T-helper 17 cell (primary cell): ENCODE data around the gene MVK. TPM values are rescaled to one million over a fixed set of nuclear protein-coding genes. Genes with fewer than 3 reads are reported as not detected.

Experiments used
- ATAC-seq: fragments of 150-1000 bp; cut with Tn5 transposase; 2 replicates; pipeline ENCODE4 v1.10.0; 2021; ENCODE audit warnings: mild to moderate bottlenecking, moderate library complexity
- DNase-seq, 3 donors: peaks; one replicate each; pipeline versions ENCODE4 v3.0.0 to v3.0.0-alpha.2; 2020 to 2021
- H3K9me3 ChIP-seq: one replicate; pipeline ENCODE4 v1.7.0; 2013; ENCODE audit warnings: low read length, mild to moderate bottlenecking; ENCODE audit not compliant: control insufficient read depth, poor library complexity, severe bottlenecking
- H3K27ac Mint-ChIP-seq: one replicate; pipeline ENCODE4 v1.8.0; 2022; ENCODE audit warnings: mild to moderate bottlenecking, moderate library complexity, mixed read lengths
- H3K27me3 Mint-ChIP-seq: one replicate; pipeline ENCODE4 v1.8.0; 2022; ENCODE audit warnings: mixed read lengths
- H3K36me3 Mint-ChIP-seq: one replicate; pipeline ENCODE4 v1.8.0; 2022; ENCODE audit warnings: low read depth, mixed read lengths
- H3K4me1 Mint-ChIP-seq: one replicate; pipeline ENCODE4 v1.8.0; 2022; ENCODE audit warnings: mild to moderate bottlenecking, mixed read lengths
- H3K4me3 Mint-ChIP-seq: one replicate; pipeline ENCODE4 v1.8.0; 2022; ENCODE audit warnings: mild to moderate bottlenecking, moderate library complexity, mixed read lengths
- total RNA-seq, 4 donors: library from RNA in 2 of 4; stranded (reverse) in 2 of 4; gene quantifications; one replicate each; pipeline ENCODE4 v1.2.3 and lab custom pipeline; 2022 to 2026

The MVK gene
- total RNA-seq, 2 donors from 2014 or later, result 10.8 to 14.8 TPM

DNA sequence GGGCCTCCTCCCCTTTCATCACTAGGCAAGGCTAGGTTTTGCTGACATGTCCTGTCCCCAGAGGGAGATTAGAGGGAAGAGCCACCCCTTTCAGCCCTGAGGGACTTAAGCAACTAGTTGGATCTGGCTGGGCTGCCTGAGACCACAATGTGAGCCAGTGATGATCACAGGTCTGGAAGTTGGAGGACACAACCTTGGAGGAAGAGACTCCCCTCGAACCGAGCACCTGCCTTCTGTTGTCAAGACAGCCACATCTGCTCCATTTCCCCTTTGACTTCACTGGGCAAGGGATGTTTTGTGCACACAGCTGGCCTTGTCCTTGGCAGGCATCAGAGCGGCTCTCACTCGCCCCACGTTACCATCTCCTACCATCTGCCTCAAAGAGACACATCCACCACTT is 31.4 kb downstream of the MVK start:
- no peak overlapping the region for H3K4me3 Mint-ChIP-seq
- H3K9me3 ChIP-seq, result no peaks in the 10 kb centered on the region
- H3K27me3 Mint-ChIP-seq, result peaks cover 21% of the 10 kb centered on the region
- DNase-seq (no peak), ATAC-seq (no peak)
- H3K27ac Mint-ChIP-seq, result no peak overlapping the region
- H3K4me1 Mint-ChIP-seq, result peaks cover 8% of the 10 kb centered on the region
- H3K36me3 Mint-ChIP-seq, result no peaks in the 10 kb centered on the region

DNA sequence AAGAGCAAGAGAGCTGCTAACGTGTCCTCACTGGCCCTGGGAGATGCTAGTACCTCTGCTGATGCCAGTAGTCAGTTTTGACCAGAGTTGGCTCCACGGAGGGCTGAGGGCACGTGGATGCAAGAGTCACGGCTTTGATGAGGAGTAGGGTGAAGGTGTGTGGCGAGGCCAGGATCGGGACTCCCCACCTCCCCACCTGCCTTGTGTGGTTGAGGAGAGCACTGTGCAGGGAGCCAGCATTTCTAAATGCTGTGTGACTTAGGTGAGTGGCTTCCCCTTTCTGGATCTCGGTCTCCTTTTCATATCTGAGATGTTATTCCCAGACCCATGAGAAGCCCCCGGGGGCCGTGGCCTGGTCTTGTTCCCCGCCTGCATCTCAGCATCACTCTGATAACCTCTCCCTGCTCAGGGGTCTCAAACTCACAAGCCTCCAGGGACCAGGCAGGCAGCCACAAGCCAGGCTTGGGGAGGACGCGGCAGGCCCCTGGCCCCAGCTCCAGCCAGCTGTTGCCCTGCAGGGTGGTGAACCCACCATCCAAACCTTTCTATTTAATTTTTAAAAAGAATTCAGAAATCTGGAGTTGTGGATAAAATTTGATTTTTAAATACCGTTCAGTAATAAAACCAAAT is 32.1 kb downstream of the MVK start:
- ATAC-seq (no peak), DNase-seq (no peak)
- H3K9me3 ChIP-seq, result no peaks in the 10 kb centered on the region
- Mint-ChIP-seq H3K36me3 (no peaks in the 10 kb centered on the region), H3K4me1 (peaks cover 8% of the 10 kb centered on the region), H3K4me3 (no peak overlapping the region), H3K27me3 (peaks cover 26% of the 10 kb centered on the region), H3K27ac (no peak overlapping the region)

DNA sequence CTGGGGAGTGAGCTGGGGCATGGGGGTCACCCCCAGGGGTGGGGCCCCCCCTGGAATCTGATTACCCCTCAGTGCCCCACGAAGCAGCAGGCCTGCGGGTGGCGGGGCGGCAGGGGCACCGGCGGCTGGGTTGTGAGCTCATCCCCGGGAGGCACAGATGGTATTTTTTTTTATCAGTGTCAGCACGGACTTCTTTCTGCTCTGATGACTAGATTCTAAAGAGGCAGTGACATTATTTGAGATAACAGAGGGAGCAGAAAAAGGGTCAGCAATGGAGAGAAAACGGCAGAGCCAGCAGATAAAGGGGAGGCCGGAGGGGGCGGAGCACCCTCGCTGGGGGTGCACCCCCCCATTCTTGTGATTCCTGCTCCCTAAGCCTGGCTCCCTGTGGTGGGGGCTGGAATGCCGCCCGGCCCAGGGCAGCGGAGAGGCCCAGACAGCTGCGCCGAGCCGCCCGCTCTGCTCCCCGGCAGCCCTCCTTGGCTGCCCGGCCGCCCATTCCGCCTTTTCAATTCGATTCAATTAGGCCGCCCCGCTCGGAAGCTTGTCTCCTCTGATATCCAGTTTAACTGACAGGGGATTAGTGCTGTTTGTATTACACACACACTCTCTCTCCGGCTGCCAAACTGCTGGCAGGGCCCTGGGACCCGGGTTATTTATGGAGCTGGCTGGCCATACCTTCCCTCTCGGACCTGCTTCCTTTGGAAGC is 32.9 kb downstream of the MVK start:
- no peak overlapping the region for H3K4me3 Mint-ChIP-seq
- no peak for ATAC-seq
- peaks cover 8% of the 10 kb centered on the region for H3K4me1 Mint-ChIP-seq
- no peaks in the 10 kb centered on the region for H3K9me3 ChIP-seq
- no peaks in the 10 kb centered on the region for H3K36me3 Mint-ChIP-seq
- H3K27ac Mint-ChIP-seq, result no peak overlapping the region
- no peak for DNase-seq
- H3K27me3 Mint-ChIP-seq, result peaks cover 31% of the 10 kb centered on the region

DNA sequence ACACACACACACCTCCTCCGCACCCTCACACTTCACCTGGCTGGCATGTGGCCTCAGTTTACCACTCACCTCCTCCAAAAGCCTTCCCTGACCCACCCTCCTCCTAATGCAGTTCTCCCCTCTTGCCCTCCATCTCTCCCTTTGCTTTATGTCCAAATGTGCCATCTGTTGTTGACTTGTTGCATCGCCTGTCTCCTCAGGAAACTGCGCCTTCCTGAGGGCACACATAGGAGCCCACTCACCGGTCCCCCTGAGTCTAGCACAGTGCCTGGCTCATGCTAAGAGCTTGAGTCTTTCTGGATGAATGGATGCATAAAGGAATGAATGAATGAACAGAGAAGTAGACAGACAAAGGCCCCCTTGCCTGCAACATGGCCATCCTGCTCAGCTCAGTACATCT is 34.0 kb downstream of the MVK start:
- DNase-seq (no peak), ATAC-seq (no peak)
- H3K27ac Mint-ChIP-seq, result no peak overlapping the region
- no peak overlapping the region for H3K4me3 Mint-ChIP-seq
- peaks cover 8% of the 10 kb centered on the region for H3K4me1 Mint-ChIP-seq
- H3K36me3 Mint-ChIP-seq, result no peaks in the 10 kb centered on the region
- no peaks in the 10 kb centered on the region for H3K9me3 ChIP-seq
- peaks cover 38% of the 10 kb centered on the region for H3K27me3 Mint-ChIP-seq

DNA sequence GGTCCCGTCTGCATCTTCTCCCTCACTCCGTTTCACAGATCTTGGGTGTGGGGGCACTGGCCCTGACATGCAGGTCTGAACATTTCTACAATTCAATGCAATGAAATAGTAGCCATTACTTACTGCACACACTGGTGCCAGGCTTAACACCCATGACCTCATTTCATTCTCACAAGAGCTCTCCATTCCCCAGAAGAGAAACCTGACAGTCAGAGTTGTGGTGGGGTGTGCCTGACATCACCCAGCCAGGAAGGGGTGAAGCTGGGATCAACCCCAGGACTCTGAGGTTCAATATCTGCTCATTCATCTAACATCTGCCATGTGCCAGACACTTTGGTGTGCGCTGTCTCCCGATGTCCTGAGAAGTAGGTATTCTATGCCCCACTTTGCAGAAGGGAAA is 34.7 kb downstream of the MVK start:
- H3K9me3 ChIP-seq, result no peaks in the 10 kb centered on the region
- no peak overlapping the region for H3K27ac Mint-ChIP-seq
- H3K36me3 Mint-ChIP-seq, result no peaks in the 10 kb centered on the region
- ATAC-seq (no peak), DNase-seq (no peak)
- no peak overlapping the region for H3K4me3 Mint-ChIP-seq
- peaks cover 44% of the 10 kb centered on the region for H3K27me3 Mint-ChIP-seq
- peaks cover 8% of the 10 kb centered on the region for H3K4me1 Mint-ChIP-seq

DNA sequence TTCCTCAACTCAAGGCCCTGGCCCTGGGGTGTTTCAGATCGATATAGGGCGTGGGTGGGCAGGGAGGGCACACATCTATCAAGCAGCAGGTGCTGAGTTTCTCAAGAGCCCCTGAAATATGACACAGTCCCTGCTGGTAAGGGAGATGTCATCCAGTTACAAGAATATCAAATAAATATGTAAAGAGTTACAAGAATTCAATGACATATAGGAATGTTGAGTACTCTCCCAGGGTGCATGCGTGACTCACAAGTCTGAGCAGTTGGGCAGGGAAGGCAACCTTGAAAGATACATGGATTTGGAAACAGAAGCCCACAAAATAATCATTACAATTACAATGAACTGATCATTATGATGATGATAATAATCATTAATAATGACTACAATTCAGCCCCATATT is 35.2 kb downstream of the MVK start:
- ATAC-seq (no peak), DNase-seq (no peak)
- H3K27ac Mint-ChIP-seq, result no peak overlapping the region
- peaks cover 8% of the 10 kb centered on the region for H3K4me1 Mint-ChIP-seq
- peaks cover 44% of the 10 kb centered on the region for H3K27me3 Mint-ChIP-seq
- H3K9me3 ChIP-seq, result no peaks in the 10 kb centered on the region
- H3K36me3 Mint-ChIP-seq, result no peaks in the 10 kb centered on the region
- H3K4me3 Mint-ChIP-seq, result no peak overlapping the region

DNA sequence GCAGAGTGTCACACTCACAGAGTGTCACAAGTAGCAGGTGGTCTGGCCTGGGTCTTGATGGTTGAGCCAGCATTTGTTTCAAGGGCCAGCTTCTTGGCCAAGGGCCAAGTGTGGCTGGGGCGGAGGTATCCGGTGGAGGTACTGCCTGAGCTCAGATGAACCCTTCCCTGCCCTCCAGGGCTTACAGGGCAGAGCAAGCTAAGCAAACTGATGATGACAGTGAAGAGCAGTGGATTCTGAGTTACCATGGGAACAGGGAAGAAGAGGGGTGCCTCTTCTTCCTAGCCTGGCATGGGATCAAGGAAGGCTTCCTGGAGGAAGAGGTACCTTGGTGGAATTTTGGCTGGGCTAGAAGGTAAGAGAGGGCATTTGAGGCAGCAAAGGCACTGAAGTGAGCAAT is 35.7 kb downstream of the MVK start:
- no peaks in the 10 kb centered on the region for H3K36me3 Mint-ChIP-seq
- H3K9me3 ChIP-seq, result no peaks in the 10 kb centered on the region
- DNase-seq (no peak), ATAC-seq (no peak)
- no peak overlapping the region for H3K27ac Mint-ChIP-seq
- no peak overlapping the region for H3K4me3 Mint-ChIP-seq
- H3K27me3 Mint-ChIP-seq, result peaks cover 46% of the 10 kb centered on the region
- peaks cover 8% of the 10 kb centered on the region for H3K4me1 Mint-ChIP-seq

DNA sequence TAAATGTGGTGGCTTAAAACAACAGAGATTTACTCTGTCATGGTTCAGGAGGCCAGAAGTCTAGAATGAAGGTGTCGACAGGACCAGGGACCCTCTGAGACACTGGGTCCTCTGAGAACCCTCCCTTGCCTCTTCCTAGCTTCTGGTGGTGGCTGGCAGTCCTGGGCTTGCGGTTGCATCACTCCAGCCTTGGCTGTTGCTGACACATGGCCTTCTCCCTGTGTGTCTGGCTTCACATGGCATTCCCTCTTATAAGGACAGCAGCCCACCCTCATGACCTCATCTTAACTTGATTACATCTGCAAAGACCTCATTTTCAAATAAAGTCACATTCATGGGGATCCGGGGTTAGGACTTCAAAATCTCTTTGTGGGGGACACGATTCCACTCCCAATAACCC is 36.9 kb downstream of the MVK start:
- DNase-seq, result no peak
- Mint-ChIP-seq H3K4me3 (no peak overlapping the region), H3K4me1 (peaks cover 8% of the 10 kb centered on the region), H3K36me3 (no peaks in the 10 kb centered on the region), H3K27me3 (peaks cover 53% of the 10 kb centered on the region), H3K27ac (no peak overlapping the region)
- no peaks in the 10 kb centered on the region for H3K9me3 ChIP-seq
- ATAC-seq, result no peak

DNA sequence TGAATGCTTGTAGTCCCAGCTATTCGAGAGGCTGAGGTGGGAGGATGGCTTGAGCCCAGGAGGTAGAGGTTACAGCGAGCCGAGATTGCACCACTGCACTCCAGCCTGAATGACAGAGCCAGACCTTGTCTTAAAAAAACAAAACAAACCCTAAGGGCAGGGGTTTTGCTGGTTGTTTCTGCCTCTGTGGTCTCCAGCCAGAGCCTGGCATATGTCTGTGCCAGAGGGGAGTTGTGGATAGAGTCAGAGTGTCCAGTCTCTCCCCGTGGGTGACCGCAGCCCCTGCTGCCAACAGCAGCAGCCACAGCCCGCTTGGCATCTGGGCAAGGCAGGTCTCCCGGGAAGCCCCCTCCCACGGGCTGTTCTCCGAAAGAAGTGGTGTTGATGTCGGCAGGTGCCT is 37.6 kb downstream of the MVK start:
- no peaks in the 10 kb centered on the region for H3K36me3 Mint-ChIP-seq
- no peak for ATAC-seq

DNA sequence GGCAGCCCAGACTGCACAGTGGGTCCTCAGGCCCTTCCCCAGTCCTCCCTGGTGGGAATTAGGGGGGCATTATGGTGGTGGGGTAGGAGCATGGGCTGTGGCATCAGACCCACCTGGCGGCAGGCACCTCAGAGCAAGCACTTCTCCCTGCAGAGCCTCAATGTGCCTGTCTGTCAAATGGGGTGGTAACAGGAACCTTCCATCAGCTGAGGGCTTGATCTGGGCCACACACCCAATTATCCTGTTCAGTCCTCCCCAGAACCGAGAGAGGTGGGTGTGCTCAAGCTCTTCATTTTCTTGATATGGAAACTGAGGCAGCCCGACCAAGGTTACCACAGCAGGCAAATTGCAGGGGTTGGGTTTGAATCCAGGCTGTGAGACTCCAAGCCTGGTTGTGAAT is 38.4 kb downstream of the MVK start:
- Mint-ChIP-seq H3K4me1 (peaks cover 8% of the 10 kb centered on the region), H3K27me3 (peaks cover 61% of the 10 kb centered on the region), H3K4me3 (no peak overlapping the region), H3K27ac (no peak overlapping the region), H3K36me3 (no peaks in the 10 kb centered on the region)
- no peaks in the 10 kb centered on the region for H3K9me3 ChIP-seq
- DNase-seq (no peak), ATAC-seq (no peak)

More for the DNA sequence above, 37.6 kb downstream of the MVK start:
- no peak for DNase-seq
- H3K27ac Mint-ChIP-seq, result no peak overlapping the region
- peaks cover 8% of the 10 kb centered on the region for H3K4me1 Mint-ChIP-seq
- peaks cover 60% of the 10 kb centered on the region for H3K27me3 Mint-ChIP-seq
- H3K9me3 ChIP-seq, result no peaks in the 10 kb centered on the region
- H3K4me3 Mint-ChIP-seq, result no peak overlapping the region

DNA sequence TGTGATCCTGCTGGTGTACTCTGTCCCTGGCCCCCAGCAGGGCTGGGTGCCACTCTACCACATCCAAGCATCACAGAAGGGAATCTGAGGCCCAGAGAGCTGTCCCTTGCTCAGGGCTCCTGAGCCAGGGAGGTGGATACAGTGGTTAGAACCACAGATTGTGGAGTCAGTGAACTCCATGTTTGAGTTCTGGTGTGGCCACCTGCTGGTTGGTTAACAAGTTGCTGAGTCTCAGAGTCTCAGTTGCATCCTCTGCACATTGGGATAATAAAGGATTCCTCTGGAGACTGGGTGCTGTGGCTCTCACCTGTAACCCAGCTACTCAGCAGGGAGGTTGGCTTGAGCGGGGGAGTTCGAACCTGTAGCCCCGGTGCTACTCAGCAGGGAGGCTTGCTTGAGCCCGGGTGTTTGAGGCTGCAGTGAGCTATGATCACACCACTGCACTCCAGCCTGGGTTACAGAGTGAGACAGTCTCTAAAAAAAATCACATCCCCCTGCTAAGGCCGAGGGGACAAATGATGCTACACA is 39.4 kb downstream of the MVK start:
- H3K4me3 Mint-ChIP-seq, result no peak overlapping the region
- ATAC-seq, result no peak
- no peak for DNase-seq

DNA sequence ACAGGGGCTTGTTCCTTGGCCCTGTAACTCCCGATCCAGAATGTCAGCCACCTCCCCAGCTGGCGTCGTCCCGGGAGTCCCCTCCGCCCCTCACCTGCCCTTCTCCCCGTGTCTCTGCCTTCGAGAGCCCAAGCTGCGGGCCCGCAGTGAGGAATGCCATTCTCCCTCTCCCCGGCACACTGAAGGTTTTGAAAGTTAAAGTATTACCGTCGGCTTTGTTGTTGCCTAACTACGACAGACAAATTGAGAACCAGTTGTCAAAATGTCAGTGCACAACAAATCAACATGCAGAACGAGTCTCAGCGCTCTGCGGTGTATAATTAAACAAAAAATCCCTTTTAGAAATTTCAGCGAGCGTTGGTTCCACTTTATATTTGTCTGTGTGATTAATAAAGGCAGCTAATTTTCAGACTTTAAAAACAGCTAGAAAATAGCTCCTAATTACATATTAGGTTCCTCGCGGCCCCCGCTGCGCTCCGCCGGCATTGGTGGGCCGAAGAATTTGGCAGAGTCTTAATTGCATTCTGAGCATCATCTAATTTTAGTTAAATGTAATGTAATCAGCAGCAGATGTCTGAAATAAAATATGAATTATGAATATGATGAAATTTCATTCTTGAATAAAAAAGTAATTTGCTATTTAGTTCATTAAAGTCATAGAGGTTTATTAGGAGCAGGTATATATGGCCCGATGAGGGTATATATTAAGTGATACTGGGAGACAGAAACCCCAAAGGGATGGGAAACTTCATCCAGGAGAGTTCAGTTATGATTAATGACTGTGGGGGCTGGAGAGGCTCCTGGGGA is 40.3 kb downstream of the MVK start:
- no peak overlapping the region for H3K4me3 Mint-ChIP-seq
- no peak for DNase-seq
- H3K9me3 ChIP-seq, result no peaks in the 10 kb centered on the region
- peaks cover 61% of the 10 kb centered on the region for H3K27me3 Mint-ChIP-seq
- no peaks in the 10 kb centered on the region for H3K36me3 Mint-ChIP-seq
- H3K27ac Mint-ChIP-seq, result no peak overlapping the region
- peaks cover 7% of the 10 kb centered on the region for H3K4me1 Mint-ChIP-seq
- no peak for ATAC-seq

More for the DNA sequence above, 39.4 kb downstream of the MVK start:
- Mint-ChIP-seq H3K36me3 (no peaks in the 10 kb centered on the region), H3K4me1 (peaks cover 7% of the 10 kb centered on the region), H3K27ac (no peak overlapping the region), H3K27me3 (peaks cover 60% of the 10 kb centered on the region)
- H3K9me3 ChIP-seq, result no peaks in the 10 kb centered on the region

DNA sequence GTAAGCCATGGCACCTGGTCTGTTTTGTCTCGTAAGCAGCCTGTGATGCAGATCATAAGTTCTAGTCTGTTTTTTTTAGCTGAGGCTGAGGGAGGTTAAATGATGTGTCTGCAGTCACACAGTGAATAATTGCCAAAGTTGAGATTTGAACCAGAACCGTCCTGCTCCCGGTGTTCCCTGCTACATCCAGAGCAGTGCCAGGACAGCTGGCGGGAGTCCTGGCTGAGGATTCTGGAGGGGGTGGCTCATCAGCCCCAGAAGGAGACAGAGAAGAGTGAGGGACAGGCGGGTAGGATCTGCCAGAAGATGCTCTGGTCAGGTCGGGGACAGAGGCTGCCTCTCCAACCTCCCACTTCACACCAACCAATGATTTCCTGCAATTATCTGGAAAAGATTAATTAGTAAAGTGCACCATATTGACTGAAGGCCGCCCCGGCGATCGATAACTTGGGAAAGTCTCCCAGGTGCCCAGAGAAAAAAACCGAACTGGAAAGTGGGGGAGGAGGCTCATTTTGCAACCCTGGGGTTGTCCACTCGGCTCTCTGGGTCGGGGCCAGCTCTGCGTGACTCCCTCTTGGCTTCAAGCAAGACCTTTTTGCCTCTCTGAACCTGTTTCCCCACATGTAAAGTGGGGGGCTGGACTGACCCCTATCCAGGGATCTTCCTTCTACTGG is 42.1 kb downstream of the MVK start:
- peaks cover 59% of the 10 kb centered on the region for H3K27me3 Mint-ChIP-seq
- H3K4me1 Mint-ChIP-seq, result no peaks in the 10 kb centered on the region
- no peak overlapping the region for H3K4me3 Mint-ChIP-seq

More for the DNA sequence above, 42.1 kb downstream of the MVK start:
- Mint-ChIP-seq H3K27ac (no peak overlapping the region), H3K36me3 (no peaks in the 10 kb centered on the region)
- no peak for DNase-seq
- ATAC-seq, result no peak
- no peaks in the 10 kb centered on the region for H3K9me3 ChIP-seq
